Kidney (tissue), 14 donors: ENCODE data around the gene FMNL2. TPM values are rescaled to one million over a fixed set of nuclear protein-coding genes. Genes with fewer than 3 reads are reported as not detected.

Experiments
- DNase-seq, 5 donors: peaks; one replicate each; pipeline ENCODE4 v3.0.0-alpha.2; 2013 to 2020
- FAIRE-seq: peaks from 2 replicates; lab custom pipeline; 2012; peaks lifted over from hg19 to GRCh38; lab: Jason Lieb, UNC
- H3K27ac ChIP-seq, 2 donors: one replicate each; pipeline ENCODE4 v1.7.0; 2013; ENCODE audit warnings: low read depth in 2 of 2, low read length in 2 of 2, inconsistent platforms in 1 of 2
- H3K27me3 ChIP-seq: one replicate; pipeline ENCODE4 v1.7.1; 2013; ENCODE audit warnings: low read length, inconsistent platforms; ENCODE audit not compliant: control insufficient read depth, insufficient read depth
- H3K36me3 ChIP-seq, 3 donors: one replicate each; pipeline versions ENCODE4 v1.7.0 to v1.7.1; 2013; ENCODE audit warnings: low read length in 3 of 3, control low read depth in 1 of 3, inconsistent platforms in 1 of 3; ENCODE audit not compliant: insufficient read depth in 3 of 3, control insufficient read depth in 2 of 3
- H3K4me1 ChIP-seq, 3 donors: one replicate each; pipeline versions ENCODE4 v1.7.0 to v1.7.1; 2013; ENCODE audit warnings: low read length in 3 of 3, inconsistent platforms in 1 of 3, low read depth in 1 of 3; ENCODE audit not compliant: control insufficient read depth in 2 of 3, insufficient read depth in 2 of 3
- H3K4me3 ChIP-seq, 3 donors: one replicate each; pipeline versions ENCODE4 v1.7.0 to v1.8.1; 2013; ENCODE audit warnings: low read length in 3 of 3, control low read depth in 1 of 3, inconsistent platforms in 1 of 3
- H3K9ac ChIP-seq, 3 donors: one replicate each; pipeline versions ENCODE4 v1.7.0 to v1.7.1; 2013; ENCODE audit warnings: low read length in 3 of 3, control low read depth in 1 of 3, inconsistent platforms in 1 of 3
- H3K9me3 ChIP-seq, 3 donors: one replicate each; pipeline versions ENCODE4 v1.7.0 to v1.7.1; 2013; ENCODE audit warnings: low read length in 3 of 3, control low read depth in 1 of 3, inconsistent platforms in 1 of 3; ENCODE audit not compliant: control insufficient read depth in 2 of 3, insufficient read depth in 1 of 3
- intact Hi-C: fragments of 100-400 bp; cut with DNase I; formaldehyde crosslinking; loops from one replicate; pipeline ENCODE4 v1.11.1; 2022
- polyA plus RNA-seq: library from polyadenylated mRNA; stranded (reverse); fragments of 350-450 nt; fragmentation: Illumina TruSeq; extraction: RNeasy Lipid Tissue Mini Kit (QIAGEN cat#74804); gene quantifications from one replicate; pipeline ENCODE4 v1.2.3, GENCODE V29; 2014; ENCODE audit warnings: low read depth, low replicate concordance; ENCODE audit not compliant: insufficient read depth
- total RNA-seq: library from RNA; stranded (reverse); fragmentation: NEBNext Ultra II Directional; extraction: Animal tissue kit (Norgen Biotek cat#: 25700); gene quantifications from one replicate; pipeline ENCODE4 v1.2.1, GENCODE V29; 2021
- TF ChIP-seq, protein P1 (sequence below): IDR thresholded peaks from 3 replicates; pipeline ENCODE4 v1.5.1; 2012; ENCODE audit warnings: mild to moderate bottlenecking, moderate library complexity, borderline replicate concordance; ENCODE audit not compliant: insufficient read depth; ENCODE audit errors: extremely low read depth
- donor health status: control.
- donor health status: control.
- donor health status: control.
- donor health status: control.
- donor health status: control.
- donor health status: DM: yes; HTN: yes; CAD: no.
- donor health status: Normal renal cell carcinoma (clear cell type).

Gene FMNL2
- total and polyA plus RNA-seq, 2 donors from 2014 or later: 10.7 to 39.1 TPM

GRCh38 chr2:152606941-152607340, 272.0 kb downstream of the FMNL2 start:
- TF ChIP-seq, protein P1, sequence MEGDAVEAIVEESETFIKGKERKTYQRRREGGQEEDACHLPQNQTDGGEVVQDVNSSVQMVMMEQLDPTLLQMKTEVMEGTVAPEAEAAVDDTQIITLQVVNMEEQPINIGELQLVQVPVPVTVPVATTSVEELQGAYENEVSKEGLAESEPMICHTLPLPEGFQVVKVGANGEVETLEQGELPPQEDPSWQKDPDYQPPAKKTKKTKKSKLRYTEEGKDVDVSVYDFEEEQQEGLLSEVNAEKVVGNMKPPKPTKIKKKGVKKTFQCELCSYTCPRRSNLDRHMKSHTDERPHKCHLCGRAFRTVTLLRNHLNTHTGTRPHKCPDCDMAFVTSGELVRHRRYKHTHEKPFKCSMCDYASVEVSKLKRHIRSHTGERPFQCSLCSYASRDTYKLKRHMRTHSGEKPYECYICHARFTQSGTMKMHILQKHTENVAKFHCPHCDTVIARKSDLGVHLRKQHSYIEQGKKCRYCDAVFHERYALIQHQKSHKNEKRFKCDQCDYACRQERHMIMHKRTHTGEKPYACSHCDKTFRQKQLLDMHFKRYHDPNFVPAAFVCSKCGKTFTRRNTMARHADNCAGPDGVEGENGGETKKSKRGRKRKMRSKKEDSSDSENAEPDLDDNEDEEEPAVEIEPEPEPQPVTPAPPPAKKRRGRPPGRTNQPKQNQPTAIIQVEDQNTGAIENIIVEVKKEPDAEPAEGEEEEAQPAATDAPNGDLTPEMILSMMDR: no peak
- H3K27ac ChIP-seq: no peak overlapping the region
- H3K27me3 ChIP-seq: no peaks in the 10 kb centered on the region
- H3K4me1 ChIP-seq: no peaks in the 10 kb centered on the region
- DNase-seq: no peak
- H3K9me3 ChIP-seq: no peaks in the 10 kb centered on the region
- no peak for FAIRE-seq
- no peaks in the 10 kb centered on the region for H3K36me3 ChIP-seq
- intact Hi-C loops: no loop called here
- H3K9ac ChIP-seq: no peak overlapping the region
- no peak overlapping the region for H3K4me3 ChIP-seq

GRCh38 chr2:152607793-152608300, 272.9 kb downstream of the FMNL2 start:
- TF ChIP-seq, protein P1: no peak
- intact Hi-C loops: no loop called here
- no peak for DNase-seq

GRCh38 chr2:152609154-152609553, 274.2 kb downstream of the FMNL2 start:
- TF ChIP-seq, protein P1: no peak
- Histone ChIP-seq H3K27ac (no peak overlapping the region), H3K9ac (no peak overlapping the region), H3K4me1 (no peaks in the 10 kb centered on the region), H3K27me3 (no peaks in the 10 kb centered on the region), H3K4me3 (no peak overlapping the region), H3K36me3 (no peaks in the 10 kb centered on the region), H3K9me3 (no peaks in the 10 kb centered on the region)
- no peak for DNase-seq
- intact Hi-C loops: no loop called here
- no peak for FAIRE-seq

More at GRCh38 chr2:152607793-152608300, 272.9 kb downstream of the FMNL2 start:
- Histone ChIP-seq H3K4me3 (no peak overlapping the region), H3K9ac (no peak overlapping the region), H3K27ac (no peak overlapping the region), H3K4me1 (no peaks in the 10 kb centered on the region), H3K9me3 (no peaks in the 10 kb centered on the region), H3K36me3 (no peaks in the 10 kb centered on the region), H3K27me3 (no peaks in the 10 kb centered on the region)
- FAIRE-seq: no peak

DNA sequence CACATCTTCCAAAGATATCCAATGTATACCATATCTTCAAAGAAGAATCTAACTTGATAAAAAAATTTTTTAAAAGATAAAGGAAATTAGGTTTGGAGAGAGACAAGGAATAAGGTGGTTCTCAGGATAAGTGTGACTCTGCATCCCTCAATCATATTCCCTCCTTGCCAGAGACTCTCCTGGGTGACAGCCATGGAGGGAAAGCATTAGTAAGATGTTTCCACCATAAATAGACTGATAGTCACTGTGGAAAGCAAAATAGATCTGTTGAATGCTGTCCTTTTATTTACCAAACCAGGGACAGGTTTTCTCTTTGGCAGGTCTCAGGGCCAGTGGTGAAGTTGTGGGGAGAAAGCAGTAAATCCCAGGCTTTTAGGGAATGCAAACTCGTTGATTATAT, 274.7 kb downstream of the FMNL2 start:
- Histone ChIP-seq H3K4me1 (no peaks in the 10 kb centered on the region), H3K36me3 (no peaks in the 10 kb centered on the region), H3K9ac (no peak overlapping the region), H3K27ac (no peak overlapping the region), H3K27me3 (no peaks in the 10 kb centered on the region), H3K4me3 (no peak overlapping the region), H3K9me3 (no peaks in the 10 kb centered on the region)
- DNase-seq (no peak), FAIRE-seq (no peak)
- TF ChIP-seq, protein P1: no peak
- intact Hi-C loops: no loop called here
